CD4-positive, alpha-beta T cell (primary cell): ENCODE results near the gene COL3A1. TPM values are rescaled to one million over a fixed set of nuclear protein-coding genes. Genes with fewer than 3 reads are reported as not detected.

ENCODE experiments used
- ATAC-seq: fragments of 200-7000 bp; cut with Tn5 transposase; one replicate; pipeline ENCODE4 v1.10.0; 2022; ENCODE audit warnings: mild to moderate bottlenecking; ENCODE audit not compliant: poor library complexity
- CTCF ChIA-PET: fragments of 350-600 bp; sonication (Branson Sonifier 250); formaldehyde crosslinking; loops from one replicate; lab custom pipeline; 2021; ENCODE audit warnings: antibody characterized with exemption, inconsistent platforms; lab: Charles Lee
- POLR2A ChIA-PET: fragments of 350-600 bp; sonication (Branson Sonifier 250); formaldehyde crosslinking; loops from one replicate; lab custom pipeline; 2021; ENCODE audit warnings: antibody characterized with exemption, inconsistent platforms; lab: Charles Lee
- DNase-seq, 14 experiments: peaks; one replicate each; pipeline ENCODE4 v3.0.0-alpha.2; 2013 to 2020; ENCODE audit warnings: mixed read lengths in 2 of 14
- H3K27ac ChIP-seq, 2 donors: one replicate each; pipeline versions ENCODE4 v1.5.1 to v1.7.0; 2013; ENCODE audit warnings: low read length in 2 of 2, low read depth in 1 of 2, mild to moderate bottlenecking in 1 of 2
- H3K27me3 ChIP-seq, 2 experiments: 1 replicate in 1 of 2; 2 replicates in 1 of 2; pipeline versions ENCODE4 v1.6.1 to v1.7.0; 2013; ENCODE audit warnings: low read length in 2 of 2, control low read depth in 1 of 2, mild to moderate bottlenecking in 1 of 2, moderate library complexity in 1 of 2; ENCODE audit not compliant: insufficient read depth in 2 of 2, control insufficient read depth in 1 of 2
- H3K36me3 ChIP-seq: one replicate; pipeline ENCODE4 v1.6.1; 2013; ENCODE audit warnings: low read length, control low read depth; ENCODE audit not compliant: insufficient read depth
- H3K4me1 ChIP-seq: one replicate; pipeline ENCODE4 v1.6.1; 2013; ENCODE audit warnings: low read length, control low read depth; ENCODE audit not compliant: insufficient read depth
- H3K4me3 ChIP-seq: one replicate; pipeline ENCODE4 v1.5.1; 2013; ENCODE audit warnings: mild to moderate bottlenecking, low read length, moderate library complexity
- H3K9me3 ChIP-seq, 2 experiments: 1 replicate in 1 of 2; 2 replicates in 1 of 2; pipeline versions ENCODE4 v1.6.1 to v1.7.0; 2013; ENCODE audit warnings: low read length in 2 of 2, mild to moderate bottlenecking in 2 of 2, control low read depth in 1 of 2, moderate library complexity in 1 of 2; ENCODE audit not compliant: control insufficient read depth in 1 of 2, insufficient read depth in 1 of 2
- H3K27ac Mint-ChIP-seq: one replicate; pipeline ENCODE4 v1.8.0; 2020; ENCODE audit warnings: mixed read lengths
- H3K27me3 Mint-ChIP-seq: one replicate; pipeline ENCODE4 v1.8.0; 2021; ENCODE audit warnings: mixed read lengths
- H3K36me3 Mint-ChIP-seq: one replicate; pipeline ENCODE4 v1.8.0; 2021; ENCODE audit warnings: low read depth, mixed read lengths
- H3K4me1 Mint-ChIP-seq: one replicate; pipeline ENCODE4 v1.8.0; 2021; ENCODE audit warnings: low read depth, mixed read lengths
- H3K4me3 Mint-ChIP-seq: one replicate; pipeline ENCODE4 v1.8.0; 2020; ENCODE audit warnings: mild to moderate bottlenecking, mixed read lengths
- H3K9me3 Mint-ChIP-seq: one replicate; pipeline ENCODE4 v1.8.0; 2020; ENCODE audit warnings: mixed read lengths
- CTCF ChIP-seq: fragments of 200-600 bp; IDR thresholded peaks from one replicate; pipeline ENCODE4 v1.8.0; 2022; ENCODE audit warnings: antibody characterized with exemption, mild to moderate bottlenecking
- intact Hi-C, 2 experiments: fragments of 100-400 bp; cut with DNase I in 1 of 2; cut with micrococcal nuclease in 1 of 2; formaldehyde crosslinking; loops; one replicate each; pipeline versions ENCODE4 v1.15.1 to v1.9.0; 2023 to 2025; cut with DNase I, micrococcal nuclease
- total RNA-seq, 174 experiments: library from RNA in 2 of 174; stranded (reverse) in 2 of 174; gene quantifications; one replicate each; pipeline ENCODE4 v1.2.3 and lab custom pipeline; 2021 to 2026

The COL3A1 gene
- total RNA-seq, 2 experiments from 2014 or later: not detected

- no peaks in the 10 kb centered on the region for H3K9me3 Mint-ChIP-seq
- no peaks in the 10 kb centered on the region for H3K4me1 ChIP-seq
- ATAC-seq: no peak
- H3K36me3 ChIP-seq: no peaks in the 10 kb centered on the region
- no peaks in the 10 kb centered on the region for H3K27me3 ChIP-seq
- no peak overlapping the region for H3K27ac Mint-ChIP-seq
- H3K27ac ChIP-seq: no peak overlapping the region
- ChIA-PET POLR2A (interaction anchor here (1.4 kb wide), 1 partner anchor 11 kb away, joined by 3 read pairs; no protein-coding TSS in a partner anchor), CTCF (no interaction called here)
- H3K9me3 ChIP-seq: no peaks in the 10 kb centered on the region
- H3K4me1 Mint-ChIP-seq: no peaks in the 10 kb centered on the region
- H3K27me3 Mint-ChIP-seq: peaks cover 11% of the 10 kb centered on the region
- H3K36me3 Mint-ChIP-seq: no peaks in the 10 kb centered on the region
- intact Hi-C loops: no loop called here
- H3K4me3 Mint-ChIP-seq: no peak overlapping the region
- no peak for DNase-seq
- no peak for TF ChIP-seq CTCF
- H3K4me3 ChIP-seq: no peak overlapping the region
Observed at GRCh38 chr2:189014449-189015138, 40.4 kb downstream of the COL3A1 start.

- ChIA-PET POLR2A (no interaction called here), CTCF (no interaction called here)
- H3K36me3 ChIP-seq: no peaks in the 10 kb centered on the region
- ATAC-seq (no peak), DNase-seq (no peak)
- H3K4me3 ChIP-seq: no peak overlapping the region
- H3K9me3 Mint-ChIP-seq: no peaks in the 10 kb centered on the region
- H3K27me3 Mint-ChIP-seq: peaks cover 15% of the 10 kb centered on the region
- TF ChIP-seq CTCF: no peak
- no peaks in the 10 kb centered on the region for H3K27me3 ChIP-seq
- H3K4me1 ChIP-seq: no peaks in the 10 kb centered on the region
- H3K27ac ChIP-seq: no peak overlapping the region
- H3K4me3 Mint-ChIP-seq: no peak overlapping the region
- H3K9me3 ChIP-seq: no peaks in the 10 kb centered on the region
- no peaks in the 10 kb centered on the region for H3K4me1 Mint-ChIP-seq
- intact Hi-C loops: no loop called here
- no peaks in the 10 kb centered on the region for H3K36me3 Mint-ChIP-seq
- no peak overlapping the region for H3K27ac Mint-ChIP-seq
Observed at GRCh38 chr2:189015359-189015758, 41.2 kb downstream of the COL3A1 start.

- H3K27ac Mint-ChIP-seq: no peak overlapping the region
Observed at GRCh38 chr2:189016311-189016861, 42.2 kb downstream of the COL3A1 start.

More at GRCh38 chr2:189016311-189016861, 42.2 kb downstream of the COL3A1 start:
- intact Hi-C loops: no loop called here
- Histone ChIP-seq H3K4me3 (no peak overlapping the region), H3K27ac (no peak overlapping the region), H3K9me3 (no peaks in the 10 kb centered on the region), H3K27me3 (no peaks in the 10 kb centered on the region), H3K36me3 (no peaks in the 10 kb centered on the region), H3K4me1 (no peaks in the 10 kb centered on the region)
- no peak overlapping the region for H3K4me3 Mint-ChIP-seq
- POLR2A ChIA-PET: no interaction called here
- TF ChIP-seq CTCF: no peak
- H3K4me1 Mint-ChIP-seq: no peaks in the 10 kb centered on the region
- CTCF ChIA-PET: no interaction called here
- H3K36me3 Mint-ChIP-seq: no peaks in the 10 kb centered on the region
- no peak for ATAC-seq
- no peaks in the 10 kb centered on the region for H3K9me3 Mint-ChIP-seq
- H3K27me3 Mint-ChIP-seq: peaks cover 15% of the 10 kb centered on the region
- DNase-seq: no peak
